ENCODE data around the gene BEGAIN. TPM values are rescaled to one million over a fixed set of nuclear protein-coding genes. Genes with fewer than 3 reads are reported as not detected.

BEGAIN gene
- total RNA-seq, 4 donors from 2014 or later, result 0.47 to 1.5 (median 0.53) TPM; not detected in 1

DNA sequence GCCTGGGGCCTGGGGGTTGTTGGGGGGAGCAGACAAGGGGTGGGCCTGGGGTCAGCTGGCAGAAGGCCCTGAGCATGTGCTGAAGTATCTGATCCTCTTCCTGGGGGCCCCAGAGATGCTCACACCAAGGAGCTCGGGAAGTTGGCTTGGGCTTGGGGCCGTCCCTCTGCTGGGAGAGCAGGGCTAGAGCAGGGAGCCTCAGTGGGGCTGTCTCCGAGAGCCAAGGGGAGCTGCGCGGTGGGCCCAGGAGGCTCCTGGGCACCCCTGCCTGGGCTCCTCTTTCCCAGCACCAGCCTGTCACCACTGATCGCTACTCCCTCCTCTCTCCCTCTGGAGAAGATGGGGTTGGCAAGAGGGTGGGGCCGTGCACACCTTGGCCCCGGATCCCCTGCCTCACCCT lies 28.3 kb downstream of the BEGAIN start:
- Histone ChIP-seq H3K4me1 (peaks cover 0 to 18% (median 4%) of the 10 kb centered on the region in 3 donors), H3K4me3 (no peak overlapping the region), H3K36me3 (no peaks in the 10 kb centered on the region), H3K27ac (no peak overlapping the region), H3K27me3 (peaks cover 0 to 17% (median 0%) of the 10 kb centered on the region in 4 donors), H3K9me3 (no peaks in the 10 kb centered on the region)
- TF ChIP-seq CTCF (IDR thresholded peaks at IDR 0.05) (no peak), POLR2A (IDR thresholded peaks at IDR 0.05) (no peak)
- no peak for DNase-seq
- intact Hi-C loops (cut with DNase I), result no loop called here
- WGBS, 2 donors, result 91 to 97% methylated on average over 5 to 6 of the region's 8 CpGs

DNA sequence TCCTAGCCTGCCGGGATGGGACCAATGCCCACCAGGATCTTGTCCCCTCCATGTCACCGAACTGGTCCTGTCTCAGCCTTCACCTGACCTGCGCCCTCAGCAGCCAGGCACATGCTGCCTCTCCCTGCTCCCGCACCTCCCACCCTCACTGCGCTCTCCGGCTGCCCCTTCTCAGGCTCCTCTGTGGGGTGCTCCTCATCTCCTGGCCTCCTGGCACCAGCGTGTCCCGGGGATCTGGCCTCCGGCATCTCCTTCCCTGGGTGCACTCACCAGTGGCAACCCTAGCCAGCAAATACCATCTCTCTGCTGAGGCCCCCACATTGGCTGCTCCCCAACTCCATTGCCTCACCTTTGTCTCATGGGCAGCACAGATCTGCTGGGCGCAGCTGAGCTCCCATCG lies 29.0 kb downstream of the BEGAIN start:
- 87 to 90% methylated on average over 11 of the region's 11 CpGs for WGBS, 2 donors
- H3K27me3 ChIP-seq, result peaks cover 0 to 9% (median 0%) of the 10 kb centered on the region in 4 donors
- no peaks in the 10 kb centered on the region for H3K9me3 ChIP-seq

DNA sequence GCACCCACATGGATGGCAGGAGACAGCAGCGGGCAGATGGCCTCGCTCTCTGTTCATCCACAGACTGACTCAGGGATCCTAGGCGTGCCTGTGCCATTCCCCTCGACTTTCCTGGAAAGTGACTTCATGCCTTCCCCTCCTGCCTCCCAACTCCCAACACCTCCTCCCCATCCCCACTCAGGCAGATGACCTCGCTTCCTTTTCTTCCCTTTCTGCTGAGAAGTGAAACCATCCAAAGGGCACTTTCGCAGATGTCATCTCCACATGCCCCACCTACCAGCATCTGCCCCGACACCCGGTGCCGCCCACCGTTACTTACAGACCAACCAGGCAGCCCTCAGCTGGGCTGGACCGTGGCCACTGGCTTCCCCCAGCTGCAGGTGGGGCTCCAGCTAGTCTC lies 29.6 kb downstream of the BEGAIN start:
- Histone ChIP-seq H3K27me3 (peaks cover 0 to 9% (median 0%) of the 10 kb centered on the region in 4 donors), H3K4me3 (no peak overlapping the region), H3K27ac (no peak overlapping the region), H3K36me3 (no peaks in the 10 kb centered on the region), H3K9me3 (no peaks in the 10 kb centered on the region), H3K4me1 (peaks cover 0 to 24% (median 7%) of the 10 kb centered on the region in 3 donors)
- TF ChIP-seq CTCF (IDR thresholded peaks at IDR 0.05) (no peak), POLR2A (IDR thresholded peaks at IDR 0.05) (no peak)
- no peak for DNase-seq
- 40 to 49% methylated on average over 11 of the region's 11 CpGs for WGBS, 2 donors
- intact Hi-C loops (cut with DNase I), result no loop called here

More for the DNA sequence above, 29.0 kb downstream of the BEGAIN start:
- intact Hi-C loops (cut with DNase I), result no loop called here
- TF ChIP-seq CTCF (IDR thresholded peaks at IDR 0.05) (no peak), POLR2A (IDR thresholded peaks at IDR 0.05) (no peak)
- Histone ChIP-seq H3K4me3 (no peak overlapping the region), H3K27ac (no peak overlapping the region), H3K36me3 (no peaks in the 10 kb centered on the region), H3K4me1 (peaks cover 0 to 24% (median 7%) of the 10 kb centered on the region in 3 donors)
- DNase-seq, result no peak

GRCh38 chr14:100556936-100557505 lies 30.2 kb downstream of the BEGAIN start:
- intact Hi-C loops (cut with DNase I), result no loop called here
- TF ChIP-seq CTCF (IDR thresholded peaks at IDR 0.05), result no peak
- TF ChIP-seq POLR2A (IDR thresholded peaks at IDR 0.05), result no peak
- no peaks in the 10 kb centered on the region for H3K36me3 ChIP-seq
- no peaks in the 10 kb centered on the region for H3K9me3 ChIP-seq
- no peak for DNase-seq
- no peak overlapping the region for H3K4me3 ChIP-seq
- whole genome bisulfite sequencing, 2 donors, result 66% methylated on average over 7 to 9 of the region's 22 CpGs
- H3K4me1 ChIP-seq, result peaks cover 0 to 24% (median 7%) of the 10 kb centered on the region in 3 donors
- peaks cover 0 to 9% (median 0%) of the 10 kb centered on the region in 4 donors for H3K27me3 ChIP-seq
- H3K27ac ChIP-seq, result no peak overlapping the region

- Histone ChIP-seq H3K4me3 (no peak overlapping the region), H3K27ac (no peak overlapping the region), H3K9me3 (no peaks in the 10 kb centered on the region), H3K36me3 (no peaks in the 10 kb centered on the region), H3K4me1 (peaks cover 0 to 24% (median 7%) of the 10 kb centered on the region in 3 donors), H3K27me3 (peaks cover 0 to 9% (median 0%) of the 10 kb centered on the region in 4 donors)
- DNase-seq, result no peak
- WGBS, 2 donors, result 100% methylated on average over 1 to 2 of the region's 12 CpGs
- TF ChIP-seq POLR2A (IDR thresholded peaks at IDR 0.05), result no peak
- no peak for TF ChIP-seq CTCF (IDR thresholded peaks at IDR 0.05)
- intact Hi-C loops (cut with DNase I), result no loop called here
These were observed 31.1 kb downstream of the BEGAIN start for GRCh38 chr14:100556140-100556475.

All from esophagus squamous epithelium (tissue), 5 donors.